HepG2 (cell line): ENCODE measurements around the gene MLN. TPM values are rescaled to one million over a fixed set of nuclear protein-coding genes. Genes with fewer than 3 reads are reported as not detected.

Experiments used
- ATF2 ChIP-seq: sonication (generic); formaldehyde crosslinking; IDR thresholded peaks from 2 replicates; pipeline ENCODE4 v1.4.0; 2020; ENCODE audit warnings: missing genetic modification reagents
- BATF2 ChIP-seq: sonication (generic); formaldehyde crosslinking; IDR thresholded peaks from 2 replicates; pipeline ENCODE4 v1.8.0; 2022; ENCODE audit warnings: mild to moderate bottlenecking, missing genetic modification reagents, moderate library complexity
- ETV6 ChIP-seq: sonication (generic); formaldehyde crosslinking; conservative IDR thresholded peaks from 2 replicates; pipeline ENCODE4 v1.4.0; 2020; ENCODE audit warnings: missing genetic modification reagents
- FOXO1 ChIP-seq: sonication (generic); formaldehyde crosslinking; IDR thresholded peaks from 2 replicates; pipeline ENCODE4 v1.4.0; 2020; ENCODE audit warnings: missing genetic modification reagents
- HINFP ChIP-seq: sonication (generic); formaldehyde crosslinking; IDR thresholded peaks from 2 replicates; pipeline ENCODE4 v1.4.0; 2020; ENCODE audit warnings: low read depth, mild to moderate bottlenecking, missing genetic modification reagents
- HOXA3 ChIP-seq: sonication (generic); formaldehyde crosslinking; IDR thresholded peaks from 2 replicates; pipeline ENCODE4 v1.5.0; 2020; ENCODE audit warnings: missing genetic modification reagents
- IKZF1 ChIP-seq: fragments of 450-650 bp; IDR thresholded peaks from 2 replicates; pipeline ENCODE4 v1.7.1; 2016
- MXD3 ChIP-seq: IDR thresholded peaks from 2 replicates; pipeline ENCODE4 v1.6.1; 2016; ENCODE audit warnings: mild to moderate bottlenecking, missing biosample characterization, missing genetic modification reagents
- PHF21A ChIP-seq: sonication (generic); formaldehyde crosslinking; IDR thresholded peaks from 2 replicates; pipeline ENCODE4 v1.5.0; 2020; ENCODE audit warnings: mild to moderate bottlenecking, missing genetic modification reagents
- PHF8 ChIP-seq: sonication (generic); formaldehyde crosslinking; IDR thresholded peaks from 2 replicates; pipeline ENCODE4 v1.5.0; 2020; ENCODE audit warnings: missing genetic modification reagents
- RFX5 ChIP-seq: IDR thresholded peaks from 2 replicates; pipeline ENCODE4 v1.6.1; 2011; ENCODE audit warnings: low read depth, low read length, improper control_type of control experiment
- SMC3 ChIP-seq: IDR thresholded peaks from 2 replicates; pipeline ENCODE4 v1.6.1; 2011; ENCODE audit warnings: low read length, improper control_type of control experiment
- STAT5B ChIP-seq: sonication (generic); formaldehyde crosslinking; IDR thresholded peaks from 2 replicates; pipeline ENCODE4 v1.4.0; 2020; ENCODE audit warnings: missing genetic modification reagents
- THAP9 ChIP-seq: sonication (generic); formaldehyde crosslinking; IDR thresholded peaks from 2 replicates; pipeline ENCODE4; 2020; ENCODE audit warnings: missing genetic modification reagents, mild to moderate bottlenecking, borderline replicate concordance
- ZFAT ChIP-seq: sonication (generic); formaldehyde crosslinking; conservative IDR thresholded peaks from 2 replicates; pipeline ENCODE4 v1.8.1; 2023; ENCODE audit warnings: missing genetic modification reagents, inconsistent platforms
- ZFX ChIP-seq: sonication (generic); formaldehyde crosslinking; IDR thresholded peaks from 2 replicates; pipeline ENCODE4 v1.4.0; 2020; ENCODE audit warnings: mild to moderate bottlenecking, low read depth, missing genetic modification reagents, moderate library complexity
- ZNF24 ChIP-seq: fragments of 450-650 bp; IDR thresholded peaks from 2 replicates; pipeline ENCODE4 v1.6.1; 2017; ENCODE audit warnings: antibody characterized with exemption, mild to moderate bottlenecking
- ZNF782 ChIP-seq: sonication (generic); formaldehyde crosslinking; IDR thresholded peaks from 2 replicates; pipeline ENCODE4 v1.4.0; 2020; ENCODE audit warnings: missing genetic modification reagents, mild to moderate bottlenecking, borderline replicate concordance
- ZZZ3 ChIP-seq: sonication (generic); formaldehyde crosslinking; IDR thresholded peaks from 2 replicates; pipeline ENCODE4 v1.4.0; 2020; ENCODE audit warnings: missing genetic modification reagents, mild to moderate bottlenecking, borderline replicate concordance
- polyA plus RNA-seq, 8 experiments: library from polyadenylated mRNA; depleted of rRNA in 3 of 8; stranded (reverse) in 7 of 8; unstranded in 1 of 8; fragments of >200 nt; fragmentation: Illumina TruSeq in 4 of 8; extraction: Trizol in 4 of 8; gene quantifications; 2 replicates each; pipeline versions ENCODE4 v1.2.1 to v1.2.3, GENCODE V29; 2011 to 2016; ENCODE audit warnings: low read depth in 4 of 8, missing spikeins in 1 of 8, mixed read lengths in 1 of 8; ENCODE audit not compliant: insufficient read depth in 1 of 8
- total RNA-seq, 5 experiments: library from RNA; depleted of rRNA; stranded (reverse); fragments of >200 nt; fragmentation: Illumina TruSeq; extraction: Trizol; gene quantifications; 2 replicates each; pipeline ENCODE4 v1.2.3, GENCODE V29; 2016; ENCODE audit warnings: low read depth in 1 of 5

Gene MLN
- total and polyA plus RNA-seq, 2 of the 13 experiments (the other 11 are each of a cell fraction or from before 2014, with no cell fraction given) = not detected

- TF ChIP-seq ZZZ3 (no peak; the same call in 1 of the 2 replicates), ZFAT (CRISPR knock-in tag) (no peak), MXD3 (CRISPR knock-in tag) (peak; percentile 36), HOXA3 (CRISPR knock-in tag) (peak; percentile 100), BATF2 (CRISPR knock-in tag) (peak; percentile 40; the same call in 1 of the 2 replicates), ZFX (CRISPR knock-in tag) (peak; percentile 97), ZNF782 (CRISPR knock-in tag) (peak; percentile 43; the same call in 1 of the 2 replicates), ETV6 (CRISPR knock-in tag) (peak; percentile 96), RFX5 (no peak), PHF21A (no peak), IKZF1 (no peak), STAT5B (peak; percentile 47; the same call in 1 of the 2 replicates), FOXO1 (CRISPR knock-in tag) (peak; percentile 62), HINFP (peak; percentile 58; the same call in 1 of the 2 replicates), PHF8 (CRISPR knock-in tag) (peak; percentile 88), SMC3 (no peak), ATF2 (CRISPR knock-in tag) (0 out of 2 replicates have a peak, but pooled peaks have one; percentile 16), ZNF24 (0 out of 2 replicates have a peak, but pooled peaks have one; percentile 40), THAP9 (0 out of 2 replicates have a peak, but pooled peaks have one; percentile 17)
Measured at GRCh38 chr6:33788694-33789549, 14.9 kb downstream of the MLN start, which contains the start of gene LEMD2 (continued).
